DOHH2 (cell line): ENCODE results near the gene INO80.

ENCODE experiments used
- CTCF ChIP-seq: fragments of 200-600 bp; sonication (generic); IDR thresholded peaks from one replicate; pipeline ENCODE4 v1.5.1; 2014; ENCODE audit warnings: antibody characterized with exemption, mild to moderate bottlenecking, low read depth, low read length; ENCODE audit not compliant: poor library complexity, severe bottlenecking
- EZH2phosphoT487 ChIP-seq: fragments of 200-600 bp; sonication (generic); IDR thresholded peaks from 2 replicates; pipeline ENCODE4 v1.6.1; 2017; ENCODE audit warnings: borderline replicate concordance, mild to moderate bottlenecking, antibody characterized with exemption, low read length, moderate library complexity, mixed read lengths

GRCh38 chr15:40943764-40944365 lies 172.2 kb downstream of the INO80 start:
- TF ChIP-seq CTCF (no peak), EZH2phosphoT487 (no peak)
